ENCODE data around the gene AMD1.

The AMD1 gene

GRCh38 chr6:110876806-110877564 lies 2.4 kb downstream of the AMD1 start:
- H3K27ac ChIP-seq (ENCODE audit: low read depth in 2 of 2, low read length in 2 of 2) = peak overlapping the region; percentile 92 to 94
- peak overlapping the region; percentile 74 to 85 for H3K9ac ChIP-seq (ENCODE audit: low read depth in 1 of 2, low read length in 2 of 2)
- peaks cover 40 to 42% of the 10 kb centered on the region in 2 donors for H3K4me1 ChIP-seq (ENCODE audit: control insufficient read depth in 2 of 2, insufficient read depth in 2 of 2, low read length in 2 of 2)
- H3K36me3 ChIP-seq (ENCODE audit: control insufficient read depth in 2 of 2, insufficient read depth in 2 of 2, low read length in 2 of 2) = no peaks in the 10 kb centered on the region
- no peaks in the 10 kb centered on the region for H3K27me3 ChIP-seq (ENCODE audit: control insufficient read depth in 2 of 2, insufficient read depth in 2 of 2, low read length in 2 of 2)
- H3K4me3 ChIP-seq (ENCODE audit: low read length in 2 of 2) = peak overlapping the region; percentile 73 to 95
- no peaks in the 10 kb centered on the region for H3K9me3 ChIP-seq (ENCODE audit: control insufficient read depth in 2 of 2, low read length in 2 of 2)

GRCh38 chr6:110877569-110877968 lies 3.0 kb downstream of the AMD1 start:
- H3K27me3 ChIP-seq (ENCODE audit: control insufficient read depth in 2 of 2, insufficient read depth in 2 of 2, low read length in 2 of 2) = no peaks in the 10 kb centered on the region
- no peaks in the 10 kb centered on the region for H3K9me3 ChIP-seq (ENCODE audit: control insufficient read depth in 2 of 2, low read length in 2 of 2)
- peaks cover 44 to 48% of the 10 kb centered on the region in 2 donors for H3K4me1 ChIP-seq (ENCODE audit: control insufficient read depth in 2 of 2, insufficient read depth in 2 of 2, low read length in 2 of 2)
- peak overlapping the region; percentile 92 to 94 for H3K27ac ChIP-seq (ENCODE audit: low read depth in 2 of 2, low read length in 2 of 2)
- H3K4me3 ChIP-seq (ENCODE audit: low read length in 2 of 2) = peak overlapping the region; percentile 73 to 95
- H3K9ac ChIP-seq (ENCODE audit: low read depth in 1 of 2, low read length in 2 of 2) = peak overlapping the region; percentile 44 to 85
- H3K36me3 ChIP-seq (ENCODE audit: control insufficient read depth in 2 of 2, insufficient read depth in 2 of 2, low read length in 2 of 2) = no peaks in the 10 kb centered on the region

- Histone ChIP-seq H3K4me3 (ENCODE audit: low read length in 2 of 2) (peak overlapping the region; percentile 20 to 28), H3K27me3 (ENCODE audit: control insufficient read depth in 2 of 2, insufficient read depth in 2 of 2, low read length in 2 of 2) (no peaks in the 10 kb centered on the region), H3K4me1 (ENCODE audit: control insufficient read depth in 2 of 2, insufficient read depth in 2 of 2, low read length in 2 of 2) (peaks cover 47 to 56% of the 10 kb centered on the region in 2 donors), H3K9me3 (ENCODE audit: control insufficient read depth in 2 of 2, low read length in 2 of 2) (no peaks in the 10 kb centered on the region), H3K27ac (ENCODE audit: low read depth in 2 of 2, low read length in 2 of 2) (no peak overlapping the region), H3K9ac (ENCODE audit: low read depth in 1 of 2, low read length in 2 of 2) (peak overlapping the region in 1 of 2 donors; percentile 8), H3K36me3 (ENCODE audit: control insufficient read depth in 2 of 2, insufficient read depth in 2 of 2, low read length in 2 of 2) (no peaks in the 10 kb centered on the region)
These were observed 4.4 kb downstream of the AMD1 start for GRCh38 chr6:110878751-110879522.

- no peaks in the 10 kb centered on the region for H3K9me3 ChIP-seq (ENCODE audit: control insufficient read depth in 2 of 2, low read length in 2 of 2)
- H3K27me3 ChIP-seq (ENCODE audit: control insufficient read depth in 2 of 2, insufficient read depth in 2 of 2, low read length in 2 of 2) = no peaks in the 10 kb centered on the region
- no peak overlapping the region for H3K4me3 ChIP-seq (ENCODE audit: low read length in 2 of 2)
- H3K27ac ChIP-seq (ENCODE audit: low read depth in 2 of 2, low read length in 2 of 2) = no peak overlapping the region
- peaks cover 47 to 59% of the 10 kb centered on the region in 2 donors for H3K4me1 ChIP-seq (ENCODE audit: control insufficient read depth in 2 of 2, insufficient read depth in 2 of 2, low read length in 2 of 2)
- no peaks in the 10 kb centered on the region for H3K36me3 ChIP-seq (ENCODE audit: control insufficient read depth in 2 of 2, insufficient read depth in 2 of 2, low read length in 2 of 2)
- no peak overlapping the region for H3K9ac ChIP-seq (ENCODE audit: low read depth in 1 of 2, low read length in 2 of 2)
These were observed 6.1 kb downstream of the AMD1 start for GRCh38 chr6:110880651-110881050.

- no peak overlapping the region for H3K27ac ChIP-seq (ENCODE audit: low read depth in 2 of 2, low read length in 2 of 2)
- no peaks in the 10 kb centered on the region for H3K36me3 ChIP-seq (ENCODE audit: control insufficient read depth in 2 of 2, insufficient read depth in 2 of 2, low read length in 2 of 2)
- H3K9me3 ChIP-seq (ENCODE audit: control insufficient read depth in 2 of 2, low read length in 2 of 2) = no peaks in the 10 kb centered on the region
- H3K4me1 ChIP-seq (ENCODE audit: control insufficient read depth in 2 of 2, insufficient read depth in 2 of 2, low read length in 2 of 2) = peaks cover 47 to 59% of the 10 kb centered on the region in 2 donors
- H3K9ac ChIP-seq (ENCODE audit: low read depth in 1 of 2, low read length in 2 of 2) = no peak overlapping the region
- no peak overlapping the region for H3K4me3 ChIP-seq (ENCODE audit: low read length in 2 of 2)
- H3K27me3 ChIP-seq (ENCODE audit: control insufficient read depth in 2 of 2, insufficient read depth in 2 of 2, low read length in 2 of 2) = no peaks in the 10 kb centered on the region
These were observed 7.1 kb downstream of the AMD1 start for GRCh38 chr6:110881546-110882273.

GRCh38 chr6:110882274-110882619 lies 7.7 kb downstream of the AMD1 start:
- H3K27ac ChIP-seq (ENCODE audit: low read depth in 2 of 2, low read length in 2 of 2) = no peak overlapping the region
- peaks cover 42 to 54% of the 10 kb centered on the region in 2 donors for H3K4me1 ChIP-seq (ENCODE audit: control insufficient read depth in 2 of 2, insufficient read depth in 2 of 2, low read length in 2 of 2)
- no peaks in the 10 kb centered on the region for H3K27me3 ChIP-seq (ENCODE audit: control insufficient read depth in 2 of 2, insufficient read depth in 2 of 2, low read length in 2 of 2)
- no peaks in the 10 kb centered on the region for H3K9me3 ChIP-seq (ENCODE audit: control insufficient read depth in 2 of 2, low read length in 2 of 2)
- no peak overlapping the region for H3K9ac ChIP-seq (ENCODE audit: low read depth in 1 of 2, low read length in 2 of 2)
- H3K4me3 ChIP-seq (ENCODE audit: low read length in 2 of 2) = no peak overlapping the region
- no peaks in the 10 kb centered on the region for H3K36me3 ChIP-seq (ENCODE audit: control insufficient read depth in 2 of 2, insufficient read depth in 2 of 2, low read length in 2 of 2)

GRCh38 chr6:110882824-110883554 lies 8.4 kb downstream of the AMD1 start:
- no peak overlapping the region for H3K27ac ChIP-seq (ENCODE audit: low read depth in 2 of 2, low read length in 2 of 2)
- H3K9ac ChIP-seq (ENCODE audit: low read depth in 1 of 2, low read length in 2 of 2) = no peak overlapping the region
- H3K36me3 ChIP-seq (ENCODE audit: control insufficient read depth in 2 of 2, insufficient read depth in 2 of 2, low read length in 2 of 2) = no peaks in the 10 kb centered on the region
- H3K4me1 ChIP-seq (ENCODE audit: control insufficient read depth in 2 of 2, insufficient read depth in 2 of 2, low read length in 2 of 2) = peaks cover 34 to 46% of the 10 kb centered on the region in 2 donors
- no peaks in the 10 kb centered on the region for H3K9me3 ChIP-seq (ENCODE audit: control insufficient read depth in 2 of 2, low read length in 2 of 2)
- H3K27me3 ChIP-seq (ENCODE audit: control insufficient read depth in 2 of 2, insufficient read depth in 2 of 2, low read length in 2 of 2) = no peaks in the 10 kb centered on the region
- H3K4me3 ChIP-seq (ENCODE audit: low read length in 2 of 2) = no peak overlapping the region

GRCh38 chr6:110884321-110884720 lies 9.7 kb downstream of the AMD1 start:
- peaks cover 23 to 35% of the 10 kb centered on the region in 2 donors for H3K4me1 ChIP-seq (ENCODE audit: control insufficient read depth in 2 of 2, insufficient read depth in 2 of 2, low read length in 2 of 2)
- H3K4me3 ChIP-seq (ENCODE audit: low read length in 2 of 2) = no peak overlapping the region
- no peaks in the 10 kb centered on the region for H3K27me3 ChIP-seq (ENCODE audit: control insufficient read depth in 2 of 2, insufficient read depth in 2 of 2, low read length in 2 of 2)
- H3K27ac ChIP-seq (ENCODE audit: low read depth in 2 of 2, low read length in 2 of 2) = no peak overlapping the region
- H3K36me3 ChIP-seq (ENCODE audit: control insufficient read depth in 2 of 2, insufficient read depth in 2 of 2, low read length in 2 of 2) = peaks cover 0 to 5% of the 10 kb centered on the region in 2 donors
- H3K9ac ChIP-seq (ENCODE audit: low read depth in 1 of 2, low read length in 2 of 2) = no peak overlapping the region
- H3K9me3 ChIP-seq (ENCODE audit: control insufficient read depth in 2 of 2, low read length in 2 of 2) = no peaks in the 10 kb centered on the region

- peaks cover 7 to 12% of the 10 kb centered on the region in 2 donors for H3K36me3 ChIP-seq (ENCODE audit: control insufficient read depth in 2 of 2, insufficient read depth in 2 of 2, low read length in 2 of 2)
- H3K27ac ChIP-seq (ENCODE audit: low read depth in 2 of 2, low read length in 2 of 2) = no peak overlapping the region
- H3K27me3 ChIP-seq (ENCODE audit: control insufficient read depth in 2 of 2, insufficient read depth in 2 of 2, low read length in 2 of 2) = no peaks in the 10 kb centered on the region
- H3K9me3 ChIP-seq (ENCODE audit: control insufficient read depth in 2 of 2, low read length in 2 of 2) = no peaks in the 10 kb centered on the region
- no peak overlapping the region for H3K9ac ChIP-seq (ENCODE audit: low read depth in 1 of 2, low read length in 2 of 2)
- H3K4me1 ChIP-seq (ENCODE audit: control insufficient read depth in 2 of 2, insufficient read depth in 2 of 2, low read length in 2 of 2) = peaks cover 17 to 26% of the 10 kb centered on the region in 2 donors
- H3K4me3 ChIP-seq (ENCODE audit: low read length in 2 of 2) = no peak overlapping the region
These were observed 10.9 kb downstream of the AMD1 start for GRCh38 chr6:110885526-110885925.

All from mucosa of rectum (tissue), 2 donors.